A549 treated with DMSO at 1 μM for 4 hours (cell line): ENCODE measurements around the gene CDH23. TPM values are rescaled to one million over a fixed set of nuclear protein-coding genes. Genes with fewer than 3 reads are reported as not detected.

Experiments
- total RNA-seq: library from RNA; stranded (reverse); fragments of 200-300 nt; extraction: Qiagen RNA extraction; gene quantifications from 5 replicates; pipeline ENCODE4 v1.2.3, GENCODE V29; 2022; ENCODE audit warnings: low read depth

CDH23 gene
- total RNA-seq: 2.2 to 2.7 TPM (median 2.3 TPM) in 5 replicates

GRCh38 chr10:71396711-71397295 is at the start of gene CDH23:
CDH23 (plus strand) TSS chr10:71396920; CDS start chr10:71439832, 42,912 bp downstream.

GRCh38 chr10:71719464-71720201 is 322.9 kb downstream of the CDH23 start, which contains the start of gene C10orf105:
C10orf105 (minus strand) TSS chr10:71719778; CDS start chr10:71716337, 3,441 bp downstream.

GRCh38 chr10:71773221-71773971 is 376.7 kb downstream of the CDH23 start, which contains the start of gene VSIR:
VSIR (minus strand) TSS chr10:71773520; CDS start chr10:71773439, 81 bp downstream.

GRCh38 chr10:71850743-71851464 is 454.2 kb downstream of the CDH23 start, which contains the start of gene PSAP:
PSAP (minus strand) TSS chr10:71851251; CDS start chr10:71851221, 30 bp downstream.

Other genes starting within 250 kb of the CDH23 start
- 0.57 to 0.87 TPM (median 0.71 TPM) in 5 replicates for gene UNC5B, start 184.3 kb upstream of the CDH23 start, total RNA-seq
- 13.1 to 15.7 TPM (median 14.0 TPM) in 5 replicates for gene SLC29A3, start 77.7 kb upstream of the CDH23 start, total RNA-seq